Measurements from ENCODE around the gene SETBP1.

Gene SETBP1

GRCh38 chr18:44699572-44700261 lies 19.0 kb downstream of the SETBP1 start:
- Histone ChIP-seq H3K27ac (ENCODE audit: extremely low read depth, low read depth, low read length) (no peak overlapping the region), H3K4me3 (ENCODE audit: low read depth, low read length) (no peak overlapping the region), H3K36me3 (ENCODE audit: control insufficient read depth in 2 of 2, insufficient read depth in 1 of 2, low read length in 2 of 2) (no peaks in the 10 kb centered on the region), H3K4me1 (ENCODE audit: control insufficient read depth, insufficient read depth, low read length) (peaks cover 14% of the 10 kb centered on the region), H3K9me3 (ENCODE audit: control insufficient read depth, insufficient read depth, low read depth, low read length) (no peaks in the 10 kb centered on the region)
- CTCF ChIA-PET, result interaction anchor here (1.1 kb wide), 1 partner anchor 100 kb away, joined by 3 read pairs; no protein-coding TSS in a partner anchor
- POLR2A ChIA-PET, result interaction anchor here (0.6 kb wide), 1 partner anchor 19 kb away, joined by 3 read pairs; the partner anchor contains the start of gene SETBP1
- no peak for TF ChIP-seq HOXA7 (CRISPR knock-in tag; IDR thresholded peaks at IDR 0.05; ENCODE audit: borderline replicate concordance)
- no peak for TF ChIP-seq ZSCAN16 (tag by site-specific recombination; IDR thresholded peaks at IDR 0.05)
- TF ChIP-seq ZNF398 (tag by site-specific recombination; IDR thresholded peaks at IDR 0.05), result no peak
- no peak for TF ChIP-seq ZNF777 (tag by site-specific recombination; IDR thresholded peaks at IDR 0.05; ENCODE audit: borderline replicate concordance)
- TF ChIP-seq ZNF521 (tag by site-specific recombination; IDR thresholded peaks at IDR 0.05), result no peak
- TF ChIP-seq HOXD13 (CRISPR knock-in tag; IDR thresholded peaks at IDR 0.05; ENCODE audit: borderline replicate concordance), result no peak
- TF ChIP-seq ZNF548 (tag by site-specific recombination; IDR thresholded peaks at IDR 0.05), result no peak
- no peak for TF ChIP-seq SP2 (tag by site-specific recombination; IDR thresholded peaks at IDR 0.05)
- no peak for TF ChIP-seq ZNF585B (tag by site-specific recombination; IDR thresholded peaks at IDR 0.05)
- TF ChIP-seq ZBTB44 (tag by site-specific recombination; IDR thresholded peaks at IDR 0.05), result no peak
- no peak for TF ChIP-seq PRDM10 (tag by site-specific recombination; IDR thresholded peaks at IDR 0.05)
- TF ChIP-seq ZNF324 (tag by site-specific recombination; IDR thresholded peaks at IDR 0.05), result no peak
- no peak for TF ChIP-seq ZFP41 (tag by site-specific recombination; IDR thresholded peaks at IDR 0.05; ENCODE audit: borderline replicate concordance)
- TF ChIP-seq HOXC10 (CRISPR knock-in tag; IDR thresholded peaks at IDR 0.05), result no peak
- no peak for TF ChIP-seq BCL11B (tag by site-specific recombination; IDR thresholded peaks at IDR 0.05; ENCODE audit: low read depth)

GRCh38 chr18:44700652-44701051 lies 20.0 kb downstream of the SETBP1 start:
- ChIA-PET POLR2A (interaction anchor here (0.5 to 0.6 kb wide), 2 partner anchors 20 to 24 kb away, joined by 3 to 6 read pairs; partner anchors contain the start of gene SETBP1), CTCF (interaction anchor here (1.1 kb wide), 1 partner anchor 100 kb away, joined by 3 read pairs; no protein-coding TSS in a partner anchor)
- Histone ChIP-seq H3K4me1 (ENCODE audit: control insufficient read depth, insufficient read depth, low read length) (peaks cover 14% of the 10 kb centered on the region), H3K9me3 (ENCODE audit: control insufficient read depth, insufficient read depth, low read depth, low read length) (no peaks in the 10 kb centered on the region), H3K4me3 (ENCODE audit: low read depth, low read length) (no peak overlapping the region), H3K27ac (ENCODE audit: extremely low read depth, low read depth, low read length) (peak overlapping the region; percentile 46), H3K36me3 (ENCODE audit: control insufficient read depth in 2 of 2, insufficient read depth in 1 of 2, low read length in 2 of 2) (no peaks in the 10 kb centered on the region)
- TF ChIP-seq SP2 (tag by site-specific recombination; IDR thresholded peaks at IDR 0.05) (0 out of 2 replicates have a peak, but pooled peaks have one; percentile 15), OSR2 (tag by site-specific recombination; IDR thresholded peaks at IDR 0.05) (peak; percentile 75), ZNF513 (tag by site-specific recombination; IDR thresholded peaks at IDR 0.05) (no peak), FEZF1 (tag by site-specific recombination; IDR thresholded peaks at IDR 0.05) (peak; percentile 51; the same call in 1 of the 2 replicates), ZXDB (tag by site-specific recombination; IDR thresholded peaks at IDR 0.05) (0 out of 2 replicates have a peak, but pooled peaks have one; percentile 38), ZNF629 (tag by site-specific recombination; IDR thresholded peaks at IDR 0.05) (0 out of 2 replicates have a peak, but pooled peaks have one; percentile 30), ZNF580 (tag by site-specific recombination; IDR thresholded peaks at IDR 0.05) (peak; percentile 52; the same call in 1 of the 2 replicates), ZNF843 (tag by site-specific recombination; IDR thresholded peaks at IDR 0.05) (peak; percentile 55), BCL11B (tag by site-specific recombination; IDR thresholded peaks at IDR 0.05; ENCODE audit: low read depth) (no peak), PRDM6 (tag by site-specific recombination; IDR thresholded peaks at IDR 0.05) (peak; percentile 73)
